Fibroblast of upper back skin (primary cell): ENCODE measurements around the gene SYT12.

Experiments used
- DNase-seq: peaks from one replicate; pipeline ENCODE4 v3.0.0-alpha.2; 2013

SYT12 gene

GRCh38 chr11:67058506-67058905 is 35.6 kb downstream of the SYT12 start:
- no peak for DNase-seq

DNA sequence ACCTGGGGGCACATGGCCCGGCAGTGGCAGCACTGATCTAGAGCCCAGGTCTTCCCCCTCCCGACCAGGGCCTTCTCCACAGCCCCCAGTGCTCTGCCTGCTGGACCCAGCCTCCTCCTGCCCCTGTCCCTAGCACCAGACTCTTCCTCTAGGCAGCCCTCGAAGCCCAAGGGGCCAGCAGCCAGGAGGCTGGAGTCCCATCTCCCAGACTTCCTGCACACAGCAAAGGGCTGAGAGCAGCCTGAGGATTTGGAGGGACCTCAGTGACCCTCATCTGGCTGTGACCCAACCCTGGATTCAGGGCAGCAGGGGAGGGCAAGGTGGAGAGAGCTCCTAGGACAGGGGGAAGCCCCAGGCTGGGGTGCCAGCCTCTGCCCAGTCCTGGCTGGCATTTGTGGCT is 36.7 kb downstream of the SYT12 start:
- no peak for DNase-seq

DNA sequence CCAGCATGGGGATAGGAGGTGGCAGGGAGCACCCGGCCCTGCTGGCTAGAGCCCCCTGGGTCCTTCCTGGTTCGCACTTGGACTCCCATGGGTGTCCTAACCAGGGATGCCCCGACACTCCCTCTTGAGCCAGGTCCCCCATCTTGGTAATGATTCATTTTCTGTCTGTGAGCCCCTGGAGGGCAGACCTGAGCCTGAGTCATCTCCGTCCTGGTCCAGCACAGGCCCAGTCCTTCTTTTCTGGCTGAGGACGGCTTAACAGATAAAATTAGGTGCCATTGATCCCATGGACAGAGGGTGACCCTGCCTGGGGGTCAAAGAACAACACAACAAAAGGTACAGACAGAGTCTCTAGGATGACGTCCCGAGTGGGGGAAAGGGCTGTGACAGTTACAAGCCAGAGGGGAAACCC is 37.2 kb downstream of the SYT12 start:
- no peak for DNase-seq

DNA sequence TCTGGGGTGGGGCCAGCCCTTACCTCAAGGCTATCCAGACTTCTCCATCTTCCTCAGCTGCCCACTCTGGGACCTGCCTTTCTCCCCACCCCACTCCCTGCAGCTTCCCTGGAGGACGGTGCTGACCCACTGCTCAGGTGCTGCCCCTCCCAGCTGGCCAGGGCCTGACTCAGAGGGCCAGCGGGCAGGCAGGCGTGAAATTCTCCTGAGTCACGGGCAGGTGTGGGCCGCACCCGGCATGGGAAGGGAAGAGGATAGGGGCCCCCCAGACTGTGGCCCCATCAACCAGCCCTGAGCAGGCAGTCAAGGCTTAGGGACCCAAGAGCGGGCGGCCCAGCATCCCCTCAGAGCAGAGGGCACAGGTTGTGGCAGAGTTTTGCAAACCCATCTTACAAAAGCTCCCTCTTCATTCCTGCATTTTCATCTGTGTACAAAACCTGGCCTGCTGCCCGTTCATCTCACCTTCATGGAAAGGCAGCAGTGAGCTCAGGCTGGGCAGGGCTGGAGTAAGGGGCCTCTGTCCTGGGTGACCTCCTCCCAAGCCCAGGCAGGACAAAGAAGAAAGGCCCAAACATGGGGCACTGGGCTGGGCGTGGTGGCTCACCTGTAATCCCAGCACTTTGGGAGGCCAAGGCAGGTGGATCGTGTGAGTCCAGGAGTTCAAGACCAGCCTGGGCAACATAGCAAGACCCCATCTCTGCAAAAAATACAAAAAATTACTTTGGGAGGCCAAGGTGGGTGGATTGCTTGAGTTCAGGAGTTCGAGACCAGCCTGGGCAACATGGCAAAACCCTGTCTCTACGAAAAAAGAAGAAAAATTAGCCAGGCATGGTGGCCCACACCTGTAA is 39.8 kb downstream of the SYT12 start:
- DNase-seq = no peak

GRCh38 chr11:67066333-67066709 is 43.4 kb downstream of the SYT12 start:
- no peak for DNase-seq

- DNase-seq = peak; percentile 50
These were observed 48.7 kb downstream of the SYT12 start for GRCh38 chr11:67071420-67072284.

GRCh38 chr11:67072295-67072694 is 49.4 kb downstream of the SYT12 start:
- DNase-seq = no peak

DNA sequence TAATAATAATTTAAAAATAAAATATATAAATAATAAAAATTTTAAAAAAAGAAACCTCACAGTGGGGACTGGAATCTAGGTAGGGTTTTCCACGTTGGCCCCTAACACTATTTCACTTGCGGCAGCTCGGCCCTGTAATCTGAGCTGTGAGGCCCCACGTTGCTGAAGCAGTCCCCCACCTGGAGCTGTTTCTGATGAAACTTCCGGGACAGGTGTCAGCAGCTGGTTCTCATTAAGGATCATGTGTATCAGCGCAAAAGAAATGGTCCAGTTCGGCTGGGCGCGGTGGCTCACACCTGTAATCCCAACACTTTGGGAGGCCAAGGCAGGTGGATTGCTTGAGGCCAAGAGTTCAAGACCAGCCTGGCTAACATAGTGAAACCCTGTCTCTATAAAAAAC is 51.0 kb downstream of the SYT12 start:
- DNase-seq = no peak

DNA sequence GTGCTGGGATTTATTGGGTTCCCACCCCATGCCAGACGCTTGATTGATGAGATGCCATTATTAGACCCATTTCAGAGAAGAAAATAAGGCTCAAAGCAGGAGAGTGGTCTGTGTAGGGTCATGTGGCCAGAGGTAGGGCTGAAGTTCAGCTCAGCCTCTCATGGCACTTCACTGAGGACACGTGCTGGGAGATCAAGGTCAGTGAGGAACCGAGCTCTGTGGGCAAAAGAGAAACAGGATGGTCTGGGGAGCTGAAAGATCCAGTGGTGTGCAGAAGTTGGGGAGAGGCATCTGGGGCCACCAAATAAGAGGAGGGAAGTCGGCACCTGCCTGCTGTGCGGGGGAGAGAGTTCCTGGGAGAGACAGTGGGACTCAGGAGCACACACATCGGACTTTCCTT is 53.3 kb downstream of the SYT12 start:
- DNase-seq = no peak

- no peak for DNase-seq
These were observed 56.3 kb downstream of the SYT12 start for GRCh38 chr11:67079065-67079705.

DNA sequence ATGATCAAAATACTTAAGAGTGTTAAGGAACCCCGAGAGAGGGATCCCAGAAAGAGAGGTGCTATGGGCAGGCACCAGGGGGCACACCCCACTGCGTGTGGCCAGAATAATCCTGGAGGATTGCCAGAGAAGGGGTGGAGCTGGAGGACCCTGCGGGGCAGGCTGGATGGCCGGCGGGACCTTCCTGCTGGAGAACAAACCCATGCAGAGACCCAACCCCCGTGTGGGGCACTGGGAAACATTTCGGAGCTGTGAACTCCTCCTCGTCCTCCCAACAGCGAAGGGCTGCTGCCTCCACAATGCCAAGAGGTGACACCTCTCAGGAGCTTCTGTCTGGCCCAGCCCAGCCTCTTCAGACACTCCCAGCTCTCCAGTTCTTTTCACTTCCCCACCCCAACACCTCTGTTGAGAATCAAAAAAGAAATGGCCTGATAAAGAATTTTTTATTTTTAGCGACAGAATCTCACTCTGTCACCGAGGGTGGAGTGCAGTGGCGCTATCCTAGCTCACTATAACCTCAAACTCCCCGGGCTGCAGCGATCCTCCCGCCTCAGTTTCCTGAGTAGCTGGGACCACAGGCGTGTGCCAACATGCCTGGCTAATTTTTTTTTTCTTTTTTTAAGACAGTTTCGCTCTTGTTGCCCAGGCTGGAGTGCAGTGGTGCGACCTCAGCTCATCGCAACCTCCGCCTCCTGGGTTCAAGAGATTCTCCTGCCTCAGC is 59.3 kb downstream of the SYT12 start:
- DNase-seq = no peak

- no peak for DNase-seq
These were observed 60.9 kb downstream of the SYT12 start for GRCh38 chr11:67083786-67084366.

DNA sequence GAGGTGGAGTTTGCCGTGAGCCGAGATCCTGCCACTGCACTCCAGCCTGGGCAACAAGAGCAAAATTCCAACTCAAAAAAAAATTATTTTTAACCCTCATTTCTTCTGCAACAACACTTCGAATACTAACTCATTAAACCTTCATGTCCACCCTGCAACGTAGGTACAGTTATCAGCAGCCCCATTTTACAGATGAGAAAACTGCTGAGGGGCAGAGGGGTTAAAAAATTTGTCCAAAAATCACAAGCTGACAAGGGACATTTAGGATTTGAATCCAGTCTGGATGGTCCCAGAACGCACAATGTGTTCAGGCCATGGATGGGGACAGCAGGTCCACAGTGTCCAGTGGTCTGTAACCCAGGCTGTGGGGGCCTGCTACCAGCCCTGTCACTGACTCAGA is 62.7 kb downstream of the SYT12 start:
- DNase-seq = no peak

- DNase-seq = no peak
These were observed 67.8 kb downstream of the SYT12 start for GRCh38 chr11:67090717-67091116.

- DNase-seq = no peak
These were observed 72.2 kb downstream of the SYT12 start for GRCh38 chr11:67095214-67095507.

- no peak for DNase-seq
These were observed 76.0 kb downstream of the SYT12 start for GRCh38 chr11:67098799-67099429.

- no peak for DNase-seq
These were observed 76.9 kb downstream of the SYT12 start for GRCh38 chr11:67099831-67100324.
